Ishikawa (cell line): Measurements from ENCODE around the gene DAP.

Source experiments
- CEBPB ChIP-seq: IDR thresholded peaks from 2 replicates; pipeline ENCODE4 v1.6.1; 2012
- CREB1 ChIP-seq: IDR thresholded peaks from 2 replicates; pipeline ENCODE4 v1.6.1; 2012; ENCODE audit warnings: low read depth
- EGR1 ChIP-seq: IDR thresholded peaks from 2 replicates; pipeline ENCODE4 v1.6.1; 2012
- EP300 ChIP-seq: IDR thresholded peaks from 2 replicates; pipeline ENCODE4 v1.6.1; 2012; ENCODE audit warnings: borderline replicate concordance
- FOXM1 ChIP-seq: IDR thresholded peaks from 2 replicates; pipeline ENCODE4 v1.6.1; 2012; ENCODE audit warnings: low read depth, borderline replicate concordance
- MAX ChIP-seq: IDR thresholded peaks from 2 replicates; pipeline ENCODE4 v1.6.1; 2012
- NFIC ChIP-seq: IDR thresholded peaks from 2 replicates; pipeline ENCODE4 v1.6.1; 2012
- RAD21 ChIP-seq: IDR thresholded peaks from 2 replicates; pipeline ENCODE4 v1.6.1; 2012; ENCODE audit warnings: low read depth
- REST ChIP-seq: IDR thresholded peaks from 2 replicates; pipeline ENCODE4 v1.6.1; 2012; ENCODE audit warnings: low read depth, mild to moderate bottlenecking
- TAF1 ChIP-seq: IDR thresholded peaks from 2 replicates; pipeline ENCODE4 v1.6.1; 2012; ENCODE audit warnings: low read depth, mild to moderate bottlenecking
- TCF12 ChIP-seq: IDR thresholded peaks from 2 replicates; pipeline ENCODE4 v1.6.1; 2012; ENCODE audit warnings: low read depth
- TEAD4 ChIP-seq: IDR thresholded peaks from 2 replicates; pipeline ENCODE4 v1.6.1; 2012
- USF1 ChIP-seq: IDR thresholded peaks from 2 replicates; pipeline ENCODE4 v1.6.1; 2012
- YY1 ChIP-seq: IDR thresholded peaks from 2 replicates; pipeline ENCODE4 v1.6.1; 2012; ENCODE audit warnings: low read depth
- ZBTB7A ChIP-seq: IDR thresholded peaks from 2 replicates; pipeline ENCODE4 v1.6.1; 2012; ENCODE audit warnings: low read depth

DAP gene

GRCh38 chr5:10635867-10636350 is 125.1 kb downstream of the DAP start:
- TF ChIP-seq CEBPB (no peak), EGR1 (no peak), USF1 (no peak), CREB1 (no peak)

- TF ChIP-seq REST = no peak
- TF ChIP-seq EGR1 = no peak
- no peak for TF ChIP-seq ZBTB7A
- TF ChIP-seq YY1 = no peak
- no peak for TF ChIP-seq EP300
- no peak for TF ChIP-seq CREB1
- TF ChIP-seq USF1 = no peak
- no peak for TF ChIP-seq FOXM1
- no peak for TF ChIP-seq RAD21
- TF ChIP-seq NFIC = no peak
- no peak for TF ChIP-seq TCF12
- no peak for TF ChIP-seq TEAD4
- TF ChIP-seq MAX = no peak
These were observed 125.7 kb downstream of the DAP start for GRCh38 chr5:10635257-10635866.

DNA sequence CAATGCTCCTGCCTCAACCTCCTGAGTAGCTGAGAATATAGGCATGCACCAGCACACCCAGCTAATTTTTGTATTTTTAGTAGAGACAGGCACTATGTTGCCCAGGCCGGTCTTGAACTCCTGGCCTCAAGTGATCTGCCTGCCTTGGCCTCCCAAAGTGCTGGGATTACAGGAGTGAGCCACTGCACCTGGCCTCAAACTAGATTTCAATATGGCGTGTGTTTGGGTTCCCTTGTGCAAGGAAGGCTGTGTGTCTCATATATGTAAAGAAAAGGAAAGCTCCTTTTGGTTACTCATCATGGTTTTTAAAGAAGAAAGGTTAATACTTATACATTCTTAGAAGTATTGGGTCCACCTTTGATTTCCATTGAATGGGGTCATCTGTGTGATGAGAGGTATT is 126.5 kb downstream of the DAP start:
- TF ChIP-seq REST (no peak), EP300 (no peak), USF1 (no peak), CEBPB (no peak), NFIC (no peak), CREB1 (no peak), TAF1 (no peak)

DNA sequence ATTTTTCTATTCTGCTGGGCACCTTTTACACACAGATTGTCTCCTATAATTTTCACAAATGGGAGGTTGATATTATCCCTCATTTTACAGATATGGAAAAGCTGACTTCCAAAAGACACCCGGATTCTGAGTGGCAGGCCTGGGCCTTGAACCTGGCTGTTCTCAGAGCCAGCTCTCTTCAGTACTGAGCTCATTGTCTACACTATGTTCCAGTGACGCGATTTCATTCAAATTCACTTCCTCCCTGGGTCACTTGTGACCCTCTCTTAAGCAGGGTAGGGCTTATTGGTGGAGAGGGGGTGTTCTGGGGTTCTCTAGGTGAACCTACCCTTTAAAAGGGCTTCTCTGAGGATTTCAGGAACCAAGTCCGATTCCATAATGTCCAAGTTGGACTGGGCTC is 127.0 kb downstream of the DAP start:
- no peak for TF ChIP-seq RAD21

GRCh38 chr5:10633271-10634049 is 127.6 kb downstream of the DAP start:
- no peak for TF ChIP-seq EGR1
- TF ChIP-seq TAF1 = no peak
- TF ChIP-seq EP300 = no peak
- no peak for TF ChIP-seq NFIC
- TF ChIP-seq MAX = no peak
- TF ChIP-seq YY1 = no peak
- TF ChIP-seq USF1 = no peak
- no peak for TF ChIP-seq TCF12
- TF ChIP-seq REST = no peak
- TF ChIP-seq ZBTB7A = no peak
- no peak for TF ChIP-seq CEBPB
- TF ChIP-seq RAD21 = no peak
